Umbilical cord (tissue), 2 donors: ENCODE results near the gene NDUFV2. TPM values are rescaled to one million over a fixed set of nuclear protein-coding genes. Genes with fewer than 3 reads are reported as not detected.
A peak's percentile ranks its signal among the peaks of the same experiment; 100 is the strongest.
"Not testable (repeated sequence)": the region's sequence is repeated elsewhere in the genome, so short reads cannot be mapped to it uniquely, and the experiment has no call there.

Experiments
- DNase-seq: peaks from one replicate; pipeline ENCODE4 v3.0.0-alpha.2; 2015; ENCODE audit warnings: low spot score
- total RNA-seq: library from RNA; depleted of rRNA; stranded (reverse); fragments of >200 nt; gene quantifications from one replicate; pipeline ENCODE4 v1.2.3, GENCODE V29; 2014; ENCODE audit warnings: low replicate concordance; ENCODE audit not compliant: insufficient read depth

The NDUFV2 gene
- total RNA-seq, 1 donor from 2014 or later, result 50.8 TPM

- no peak for DNase-seq
Measured at GRCh38 chr18:9090578-9090977, 11.9 kb upstream of the NDUFV2 start.

DNA sequence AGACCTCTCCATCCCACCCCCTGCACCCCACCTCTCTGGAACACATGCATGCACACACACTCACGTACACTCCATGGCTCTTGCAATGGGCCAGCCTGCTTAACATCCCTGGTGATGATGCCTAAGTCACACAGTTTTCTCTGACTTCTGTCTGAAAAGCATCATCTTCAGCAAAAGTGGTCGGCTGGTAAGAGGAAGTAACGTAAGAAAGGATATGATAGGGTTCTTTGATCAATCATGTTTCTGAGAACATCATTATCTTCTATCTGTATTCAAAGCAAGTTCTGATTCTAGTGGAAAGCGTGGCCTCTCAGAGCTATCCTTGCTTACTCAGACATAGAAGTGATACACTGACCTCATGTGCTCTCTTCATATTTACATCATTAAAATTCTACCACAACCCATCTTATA, 11.4 kb upstream of the NDUFV2 start:
- DNase-seq, result no peak

DNA sequence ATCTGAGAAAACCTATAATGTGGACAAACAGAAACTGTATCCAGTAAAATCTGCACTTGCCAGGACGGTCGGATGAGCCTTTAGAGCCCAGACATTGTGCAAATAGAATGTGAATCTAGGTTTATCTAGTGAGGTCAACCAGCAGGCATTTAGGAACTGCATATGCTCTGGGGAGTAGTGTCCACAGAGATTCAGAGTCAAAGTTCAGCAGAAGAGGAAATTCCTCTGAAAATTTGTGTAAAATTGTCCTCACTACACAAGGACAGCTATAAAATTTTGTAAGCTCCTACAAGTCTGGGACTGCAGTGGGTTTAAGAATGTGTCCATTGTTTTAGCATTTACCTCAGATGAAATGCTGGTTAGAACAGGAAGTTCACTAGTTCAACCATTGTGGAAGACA, 9.8 kb upstream of the NDUFV2 start:
- DNase-seq, result no peak

DNA sequence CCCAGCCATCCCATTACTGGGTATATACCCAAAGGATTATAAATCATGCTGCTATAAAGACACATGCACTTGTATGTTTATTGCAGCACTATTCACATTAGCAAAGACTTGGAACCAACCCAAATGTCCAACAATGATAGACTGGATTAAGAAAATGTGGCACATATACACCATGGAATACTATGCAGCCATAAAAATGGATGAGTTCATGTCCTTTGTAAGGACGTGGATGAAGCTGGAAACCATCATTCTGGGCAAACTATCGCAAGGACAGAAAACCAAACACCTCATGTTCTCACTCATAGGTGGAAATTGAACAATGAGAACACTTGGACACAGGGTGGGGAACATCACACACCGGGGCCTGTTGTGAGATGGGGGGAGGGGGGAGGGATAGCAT, 9.4 kb upstream of the NDUFV2 start:
- DNase-seq, result not testable (repeated sequence)

DNA sequence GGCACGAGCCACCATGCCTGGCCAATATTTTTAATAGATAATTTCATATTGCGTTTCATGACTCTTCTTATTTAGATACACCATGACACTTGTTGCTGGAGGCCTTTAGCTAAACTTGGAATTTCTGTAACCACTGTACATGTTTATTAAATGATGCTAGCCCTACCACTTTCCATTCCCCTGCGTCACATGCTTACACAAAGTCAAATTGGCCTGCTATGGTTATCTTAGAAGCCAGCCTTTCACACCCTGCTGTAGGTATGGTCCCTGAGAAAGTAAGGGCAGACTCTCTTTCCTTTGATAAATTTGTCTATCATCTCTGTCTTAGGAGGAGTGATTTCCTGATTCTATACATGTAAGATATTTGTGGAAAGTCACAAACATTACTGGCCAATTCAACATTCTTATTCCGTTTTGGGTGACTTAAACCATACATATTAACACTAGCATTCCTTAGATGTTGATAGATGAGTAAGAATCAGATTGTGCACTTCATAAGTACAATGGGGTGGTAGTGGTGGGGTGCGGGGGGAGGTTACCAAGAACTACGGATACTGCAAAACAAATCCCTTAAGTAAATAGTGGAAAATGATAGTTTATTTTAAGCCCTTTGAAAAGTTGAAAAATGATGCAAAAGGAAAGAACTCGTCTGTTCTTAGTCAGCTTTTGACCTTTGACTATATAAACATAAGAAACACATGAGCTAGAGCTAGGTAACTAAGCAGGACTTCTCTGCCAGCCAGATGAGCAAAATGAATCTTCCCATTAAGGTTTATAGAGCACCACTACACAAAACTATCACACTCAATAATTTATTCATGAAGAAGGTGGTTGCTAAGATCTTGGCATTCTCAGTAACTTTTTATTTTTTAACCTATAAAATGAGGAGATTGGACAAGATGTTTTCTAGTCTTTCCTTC, 7.9 kb upstream of the NDUFV2 start:
- DNase-seq, result no peak

DNA sequence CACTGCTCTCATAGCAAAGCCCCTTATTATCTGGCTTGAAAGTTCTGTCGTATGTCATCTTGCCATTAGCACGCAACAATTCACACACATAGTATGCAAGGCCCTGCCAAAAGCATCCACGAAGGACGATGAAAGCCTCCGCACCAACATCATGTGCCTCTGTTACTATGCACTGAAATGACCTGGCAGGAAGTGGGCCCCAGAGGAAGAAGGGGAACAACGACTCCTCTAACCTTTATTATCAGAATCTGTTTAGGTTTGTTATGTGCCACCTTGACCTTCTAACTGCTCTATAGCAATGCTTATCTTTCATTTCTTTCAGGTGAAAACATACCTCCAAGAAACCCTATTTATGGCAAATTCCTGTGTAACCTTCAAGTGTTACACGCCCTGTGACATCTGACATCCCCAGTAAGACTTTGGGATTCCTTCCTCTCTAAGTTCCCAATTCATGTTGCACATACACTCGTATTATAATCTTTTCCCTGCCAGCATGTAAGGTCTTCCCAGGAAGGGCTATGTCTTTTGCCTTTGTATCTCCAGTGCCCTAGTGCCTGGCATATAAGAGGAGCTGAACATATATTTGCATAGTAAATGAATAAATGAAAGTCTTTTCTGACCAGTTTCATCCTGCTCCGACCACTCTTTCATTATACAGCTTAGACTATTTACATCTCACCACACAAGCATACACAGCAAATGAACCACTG, 7.0 kb upstream of the NDUFV2 start:
- DNase-seq, result no peak

GRCh38 chr18:9096007-9096371, 6.5 kb upstream of the NDUFV2 start:
- DNase-seq, result no peak

DNA sequence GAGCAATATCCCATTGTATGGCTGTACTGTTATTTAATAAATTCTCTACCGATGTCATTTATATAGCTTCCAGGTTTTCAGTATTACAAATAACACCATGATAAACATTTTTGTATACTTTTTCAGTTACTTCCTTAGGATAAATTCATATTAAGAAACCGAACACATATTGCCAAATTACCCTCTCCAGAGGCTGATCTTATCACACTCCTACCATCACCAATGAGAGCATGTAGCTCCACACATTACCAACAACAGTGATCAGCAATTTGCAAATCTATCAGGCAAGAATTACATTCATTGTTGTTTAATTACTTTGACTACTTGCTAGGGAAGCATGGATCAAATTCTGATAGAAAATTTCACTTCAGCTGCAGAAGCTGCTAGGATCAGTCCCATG, 5.8 kb upstream of the NDUFV2 start:
- no peak for DNase-seq

- DNase-seq, result no peak
Measured at GRCh38 chr18:9097349-9097748, 5.2 kb upstream of the NDUFV2 start.

DNA sequence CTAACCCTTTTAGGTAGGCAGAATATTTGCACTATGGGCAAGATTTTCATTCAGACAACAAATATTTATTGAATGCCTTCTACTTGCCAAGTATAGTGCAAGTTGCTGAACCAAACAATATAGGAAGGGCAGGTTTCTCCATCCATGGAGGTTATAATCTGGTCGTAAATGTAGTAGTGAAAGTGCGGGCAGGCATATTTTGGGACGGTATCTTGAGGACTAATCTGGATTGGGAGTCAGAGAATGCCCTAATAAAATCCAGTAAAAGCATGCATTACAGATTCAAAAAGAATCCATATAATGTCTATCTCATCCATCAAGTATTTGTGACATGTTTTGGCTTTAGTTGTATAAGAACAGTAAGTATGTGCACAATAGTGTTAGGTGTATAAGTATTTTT, 1.7 kb upstream of the NDUFV2 start:
- DNase-seq, result no peak

DNA sequence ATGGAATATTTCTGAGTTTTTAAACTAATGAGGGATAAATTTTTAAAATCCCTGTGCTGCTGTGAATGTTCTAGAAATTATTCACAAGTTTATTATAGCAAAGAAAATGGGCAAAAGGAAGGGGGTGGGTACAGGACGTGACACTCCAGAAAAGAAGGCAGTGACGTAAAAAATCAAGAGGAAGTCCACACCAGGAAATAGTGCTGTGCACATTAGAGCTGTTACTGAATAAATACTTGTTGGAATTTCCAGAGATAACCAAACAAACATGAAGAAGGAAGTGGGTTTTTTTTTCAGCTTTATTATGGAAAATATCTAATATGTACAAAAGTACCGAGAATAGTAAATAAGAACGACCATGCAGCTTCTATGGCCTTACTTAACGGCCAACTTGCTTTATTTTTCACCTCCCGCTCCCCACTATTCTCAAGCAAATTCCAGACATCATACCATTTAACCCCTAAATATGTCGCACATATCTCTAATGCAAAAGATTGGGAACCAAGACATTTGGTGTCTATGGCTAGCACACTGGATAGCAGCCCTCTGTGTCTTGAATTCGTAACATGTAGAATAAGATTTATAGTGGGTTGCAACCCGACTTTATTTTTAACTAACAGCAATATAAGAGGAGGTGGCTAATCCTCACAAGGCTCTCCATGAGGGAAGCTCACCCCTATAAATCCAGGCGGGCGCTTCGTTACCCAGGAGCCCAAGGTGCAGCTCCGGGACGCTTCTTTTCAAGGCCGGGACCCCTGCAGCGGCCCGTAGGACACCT, 580 bp upstream of the NDUFV2 start:
- DNase-seq, result peak; percentile 63

DNA sequence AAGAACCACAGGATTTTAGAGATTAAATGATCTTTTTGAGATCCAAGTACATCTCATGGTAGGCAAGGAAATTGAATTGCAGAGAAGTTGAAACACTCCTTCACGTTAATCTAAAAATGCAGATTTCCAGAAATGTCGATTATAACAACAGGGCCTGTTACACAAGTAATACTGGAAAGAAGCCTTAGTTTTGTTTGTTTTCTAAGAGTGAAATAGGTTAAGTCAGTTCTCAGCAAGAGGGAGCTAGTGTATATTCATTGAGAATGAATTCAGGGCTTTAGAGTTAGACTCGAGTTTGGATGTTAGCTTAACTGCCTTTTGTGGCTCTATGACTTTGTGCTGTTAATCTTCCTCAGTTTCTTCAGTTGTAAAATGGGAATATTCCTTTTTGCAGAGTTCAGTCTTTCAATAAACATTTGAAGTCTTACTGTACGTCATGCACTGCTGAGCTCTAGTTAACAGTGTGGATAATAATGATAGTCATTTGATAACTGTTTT, 926 bp downstream of the NDUFV2 start:
- DNase-seq, result peak; percentile 45

DNA sequence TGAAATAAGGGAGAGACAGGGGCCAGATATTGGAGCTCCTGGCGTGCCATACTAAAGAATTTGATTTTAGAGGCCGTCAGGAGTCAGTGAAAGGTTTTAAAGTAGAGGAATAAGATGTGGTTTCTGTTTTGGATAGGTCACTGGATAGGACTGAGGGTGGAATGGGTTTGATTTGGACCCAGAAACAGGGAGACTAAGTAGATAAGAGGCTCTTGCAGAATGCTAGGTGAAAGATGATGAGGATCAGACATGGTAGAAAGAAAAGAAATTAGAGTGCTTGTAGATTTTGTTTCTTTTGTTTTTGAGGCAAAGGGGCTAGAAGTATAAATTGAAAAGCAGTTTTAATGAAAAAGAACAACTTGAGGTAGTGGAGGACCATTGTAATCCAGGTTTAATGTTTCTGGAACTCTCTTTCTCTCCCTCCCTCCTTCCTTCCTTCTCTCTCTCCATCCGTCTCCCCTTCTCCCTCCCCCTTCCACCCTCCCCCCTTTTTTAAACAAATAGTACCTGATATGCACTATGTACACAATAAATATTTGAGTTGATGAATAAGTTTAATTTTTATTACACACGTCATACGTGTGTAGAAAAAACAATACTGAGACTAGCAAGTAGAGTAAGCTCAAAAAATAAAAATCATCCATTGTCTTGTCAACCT, 1.9 kb downstream of the NDUFV2 start:
- DNase-seq, result no peak

DNA sequence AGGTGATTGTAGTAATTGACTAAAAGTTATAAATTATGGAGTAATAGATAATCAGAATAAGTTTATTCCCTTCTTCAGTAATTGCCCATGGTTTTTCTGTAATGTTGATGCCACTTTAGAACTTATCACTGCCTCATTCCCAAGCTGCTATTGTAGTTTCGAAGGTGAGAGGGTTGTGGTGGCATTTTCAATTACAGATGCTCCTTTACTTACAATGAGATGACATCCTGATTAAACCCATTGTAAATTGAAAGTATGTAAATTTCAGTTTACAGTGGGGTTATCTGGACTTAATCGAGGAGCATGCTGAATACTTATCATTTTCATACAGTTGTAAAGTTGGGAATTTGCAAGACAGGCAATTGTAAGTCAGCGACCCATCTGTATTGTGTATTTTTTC, 2.9 kb downstream of the NDUFV2 start:
- no peak for DNase-seq

DNA sequence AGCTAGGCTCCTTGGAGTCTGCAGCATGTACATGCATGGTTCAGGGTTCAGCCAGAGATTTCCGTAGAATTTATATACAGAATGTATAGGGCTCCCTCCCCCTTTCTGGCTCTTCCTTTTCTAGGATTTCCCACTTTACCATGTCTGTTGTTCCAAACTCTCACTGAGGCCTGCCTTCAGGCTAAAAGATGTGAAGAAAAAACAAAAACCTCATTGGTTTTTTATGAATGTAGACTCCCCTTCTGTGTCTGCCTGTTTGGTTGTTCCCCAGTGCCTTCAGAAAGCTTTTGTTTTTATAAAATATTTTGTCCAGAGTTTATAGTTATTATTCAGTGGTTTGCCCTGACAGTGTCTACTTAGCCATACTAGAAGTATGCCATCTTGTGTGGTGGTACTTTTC, 3.6 kb downstream of the NDUFV2 start:
- DNase-seq, result no peak

DNA sequence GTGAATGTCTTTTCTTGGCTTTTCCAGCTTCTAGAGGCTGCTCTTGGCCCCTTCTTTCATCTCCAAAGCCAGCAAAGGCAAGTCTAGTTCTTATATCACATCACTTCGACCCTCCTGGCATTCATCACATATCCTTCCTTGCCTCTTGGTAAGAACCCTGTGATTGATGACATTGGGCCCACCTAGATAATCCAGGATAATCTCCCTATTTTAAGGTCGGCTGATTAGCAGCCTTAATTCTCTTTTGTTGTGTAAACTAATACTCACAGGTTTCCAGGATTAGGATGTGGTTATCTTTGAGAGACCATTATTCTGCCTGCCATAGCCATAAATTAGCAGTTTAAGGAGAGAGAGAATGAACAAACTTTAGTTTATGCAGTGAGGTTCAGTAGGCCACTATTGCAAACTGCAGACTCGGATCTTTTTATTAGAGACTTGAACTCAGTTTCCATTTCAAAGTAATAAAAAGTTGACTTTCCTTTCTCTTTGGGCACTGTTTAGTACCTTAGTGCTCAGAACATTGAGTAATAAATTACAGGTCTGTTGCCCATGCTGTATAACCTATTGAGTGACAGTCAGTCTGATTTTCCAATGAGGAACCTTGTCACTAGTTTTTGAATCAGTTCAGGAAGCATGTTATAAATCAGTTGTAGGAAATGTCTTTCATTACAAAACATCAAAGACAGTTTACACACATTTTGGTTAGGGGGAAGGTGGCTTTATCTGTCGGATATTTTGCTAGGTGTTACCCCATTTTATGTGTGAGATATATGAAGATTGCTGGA, 4.5 kb downstream of the NDUFV2 start:
- no peak for DNase-seq

GRCh38 chr18:9108911-9109310, 6.4 kb downstream of the NDUFV2 start:
- DNase-seq, result no peak

DNA sequence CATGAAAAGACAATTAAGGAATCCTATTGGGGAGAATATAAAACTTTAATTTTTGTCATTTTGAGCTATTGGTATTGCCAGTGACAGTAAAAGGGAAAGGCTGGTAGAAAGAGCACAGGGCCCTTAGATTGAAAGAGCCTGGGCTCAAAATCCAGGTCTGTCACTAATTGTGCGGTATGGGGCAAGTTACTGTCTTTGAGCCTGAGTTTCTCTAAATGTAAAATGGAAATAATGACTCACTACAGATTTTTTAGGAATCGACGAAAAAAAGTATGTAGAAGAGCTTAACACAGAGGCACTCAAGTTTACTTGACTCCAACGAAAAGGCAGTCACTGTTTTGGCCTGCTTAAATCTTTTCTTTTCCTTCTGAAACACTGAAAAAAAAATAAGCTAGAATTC, 7.0 kb downstream of the NDUFV2 start:
- no peak for DNase-seq

- DNase-seq, result no peak
Measured at GRCh38 chr18:9113468-9114149, 11.1 kb downstream of the NDUFV2 start.

DNA sequence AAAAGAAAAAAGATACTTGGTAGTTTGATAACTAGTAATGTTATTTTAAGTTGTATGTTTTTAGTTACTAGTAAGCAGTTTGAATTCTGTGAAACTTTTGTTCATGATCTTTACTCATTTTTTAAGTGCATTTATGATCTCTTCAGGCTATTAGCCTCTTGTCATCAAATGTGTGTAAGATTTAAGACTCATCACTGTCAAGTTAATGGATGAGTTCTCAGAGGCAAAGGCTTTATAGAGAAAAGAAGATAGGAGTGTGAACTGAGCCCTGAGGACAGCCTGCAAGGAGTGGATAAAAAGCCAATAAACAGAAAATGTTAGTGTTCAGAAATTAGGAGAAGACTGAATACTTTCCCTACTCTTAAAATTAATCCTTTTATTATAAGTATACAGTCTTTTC, 13.5 kb downstream of the NDUFV2 start:
- DNase-seq, result no peak
